Osteoblast (primary cell): ENCODE results near the gene RTP2. TPM values are rescaled to one million over a fixed set of nuclear protein-coding genes. Genes with fewer than 3 reads are reported as not detected.

Experiments
- DNase-seq: peaks from one replicate; pipeline ENCODE4 v3.0.0; 2011; ENCODE audit warnings: low spot score, mixed read lengths; ENCODE audit not compliant: insufficient read length; ENCODE audit errors: missing footprints
- H2AFZ ChIP-seq: 2 replicates; pipeline ENCODE4 v1.6.0; 2011; ENCODE audit warnings: mild to moderate bottlenecking, low read length
- H3K27ac ChIP-seq: 2 replicates; pipeline ENCODE4 v1.5.1; 2011; ENCODE audit warnings: mild to moderate bottlenecking, low read depth, low read length, moderate library complexity
- H3K27me3 ChIP-seq: 2 replicates; pipeline ENCODE4 v1.6.0; 2012; ENCODE audit warnings: mild to moderate bottlenecking, control low read depth, inconsistent platforms, low read length, moderate library complexity; ENCODE audit not compliant: insufficient read depth
- H3K36me3 ChIP-seq: 2 replicates; pipeline ENCODE4 v1.5.1; 2011; ENCODE audit warnings: mild to moderate bottlenecking, low read length, control low read depth, moderate library complexity; ENCODE audit not compliant: insufficient read depth
- H3K4me1 ChIP-seq: 2 replicates; pipeline ENCODE4 v1.5.1; 2011; ENCODE audit warnings: mild to moderate bottlenecking, low read length, control low read depth, moderate library complexity; ENCODE audit not compliant: insufficient read depth
- H3K4me2 ChIP-seq: 2 replicates; pipeline ENCODE4 v1.6.0; 2011; ENCODE audit warnings: mild to moderate bottlenecking, low read length; ENCODE audit not compliant: insufficient read depth
- H3K4me3 ChIP-seq: fragments of 200-600 bp; sonication (generic); 3 replicates; pipeline ENCODE4 v1.5.1; 2012; ENCODE audit warnings: mild to moderate bottlenecking, low read length, inconsistent platforms; ENCODE audit not compliant: insufficient read depth
- H3K79me2 ChIP-seq: 2 replicates; pipeline ENCODE4 v1.6.0; 2012; ENCODE audit warnings: mild to moderate bottlenecking, low read length, control low read depth, inconsistent platforms; ENCODE audit not compliant: insufficient read depth
- H3K9me3 ChIP-seq: 2 replicates; pipeline ENCODE4 v1.5.1; 2011; ENCODE audit warnings: low read depth, low read length, control low read depth
- H4K20me1 ChIP-seq: 2 replicates; pipeline ENCODE4 v1.6.0; 2012; ENCODE audit warnings: mild to moderate bottlenecking, low read length, control low read depth; ENCODE audit not compliant: insufficient read depth
- CTCF ChIP-seq: IDR thresholded peaks from 2 replicates; pipeline ENCODE4 v1.5.1; 2011; ENCODE audit warnings: mild to moderate bottlenecking, low read depth, low read length, moderate library complexity; ENCODE audit errors: extremely low read depth
- total RNA-seq: library from RNA; depleted of rRNA; stranded (reverse); fragments of >200 nt; gene quantifications from 2 replicates; pipeline ENCODE4 v1.2.3, GENCODE V29; 2012

The RTP2 gene
- total RNA-seq, 1 donor, result not detected

GRCh38 chr3:187665764-187666402 is 36.5 kb downstream of the RTP2 start:
- TF ChIP-seq CTCF, result no peak
- Histone ChIP-seq H3K27me3 (peaks cover 9% of the 10 kb centered on the region), H2AFZ (no peak overlapping the region), H3K9me3 (no peaks in the 10 kb centered on the region), H3K27ac (no peak overlapping the region), H3K4me3 (no peak overlapping the region), H3K4me1 (no peaks in the 10 kb centered on the region), H3K36me3 (no peaks in the 10 kb centered on the region), H3K79me2 (no peaks in the 10 kb centered on the region), H4K20me1 (no peaks in the 10 kb centered on the region), H3K4me2 (no peak overlapping the region)
- DNase-seq, result no peak

- peaks cover 4% of the 10 kb centered on the region for H3K27me3 ChIP-seq
- DNase-seq, result no peak
Observed at GRCh38 chr3:187665010-187665409, 37.3 kb downstream of the RTP2 start.

GRCh38 chr3:187662848-187663409 is 39.4 kb downstream of the RTP2 start:
- no peak overlapping the region for H3K4me2 ChIP-seq
- no peak overlapping the region for H2AFZ ChIP-seq
- no peak overlapping the region for H3K4me3 ChIP-seq
- no peak for TF ChIP-seq CTCF
- peaks cover 4% of the 10 kb centered on the region for H3K27me3 ChIP-seq
- no peaks in the 10 kb centered on the region for H3K4me1 ChIP-seq
- H3K27ac ChIP-seq, result no peak overlapping the region
- no peaks in the 10 kb centered on the region for H3K9me3 ChIP-seq
- no peaks in the 10 kb centered on the region for H4K20me1 ChIP-seq
- no peaks in the 10 kb centered on the region for H3K36me3 ChIP-seq
- no peaks in the 10 kb centered on the region for H3K79me2 ChIP-seq
- DNase-seq, result no peak

More at GRCh38 chr3:187665010-187665409, 37.3 kb downstream of the RTP2 start:
- no peak overlapping the region for H3K4me3 ChIP-seq
- no peaks in the 10 kb centered on the region for H3K4me1 ChIP-seq
- no peak overlapping the region for H3K4me2 ChIP-seq
- H3K79me2 ChIP-seq, result no peaks in the 10 kb centered on the region
- H2AFZ ChIP-seq, result no peak overlapping the region
- no peak overlapping the region for H3K27ac ChIP-seq
- no peaks in the 10 kb centered on the region for H3K36me3 ChIP-seq
- H4K20me1 ChIP-seq, result no peaks in the 10 kb centered on the region
- no peaks in the 10 kb centered on the region for H3K9me3 ChIP-seq
- TF ChIP-seq CTCF, result no peak

- no peak for DNase-seq
- Histone ChIP-seq H3K4me3 (no peak overlapping the region), H3K36me3 (no peaks in the 10 kb centered on the region), H3K4me2 (no peak overlapping the region), H3K27ac (no peak overlapping the region), H3K4me1 (no peaks in the 10 kb centered on the region), H3K27me3 (peaks cover 4% of the 10 kb centered on the region), H3K79me2 (no peaks in the 10 kb centered on the region), H3K9me3 (no peaks in the 10 kb centered on the region), H4K20me1 (no peaks in the 10 kb centered on the region), H2AFZ (no peak overlapping the region)
- no peak for TF ChIP-seq CTCF
Observed at GRCh38 chr3:187661267-187661666, 41.1 kb downstream of the RTP2 start.
